IPS-18a (cell line): ENCODE measurements around the gene PPP1R16B.

Experiments
- H3K27ac ChIP-seq: one replicate; pipeline ENCODE4 v1.5.1; 2013; ENCODE audit warnings: low read length
- H3K27me3 ChIP-seq: one replicate; pipeline ENCODE4 v1.6.1; 2013; ENCODE audit warnings: mild to moderate bottlenecking, low read length; ENCODE audit not compliant: control insufficient read depth, insufficient read depth
- H3K36me3 ChIP-seq: one replicate; pipeline ENCODE4 v1.6.1; 2013; ENCODE audit warnings: low read depth, low read length; ENCODE audit not compliant: control insufficient read depth
- H3K4me1 ChIP-seq: one replicate; pipeline ENCODE4 v1.6.1; 2013; ENCODE audit warnings: low read depth, low read length; ENCODE audit not compliant: control insufficient read depth
- H3K4me3 ChIP-seq: one replicate; pipeline ENCODE4 v1.5.1; 2013; ENCODE audit warnings: low read length
- H3K9ac ChIP-seq: one replicate; pipeline ENCODE4 v1.6.1; 2013; ENCODE audit warnings: mild to moderate bottlenecking, low read length, moderate library complexity
- H3K9me3 ChIP-seq: one replicate; pipeline ENCODE4 v1.6.1; 2013; ENCODE audit warnings: low read depth, low read length; ENCODE audit not compliant: control insufficient read depth

PPP1R16B gene

GRCh38 chr20:38935285-38935684 is 129.8 kb downstream of the PPP1R16B start:
- H3K9ac ChIP-seq: no peak overlapping the region
- no peaks in the 10 kb centered on the region for H3K27me3 ChIP-seq
- H3K27ac ChIP-seq: no peak overlapping the region
- no peak overlapping the region for H3K4me3 ChIP-seq
- no peaks in the 10 kb centered on the region for H3K9me3 ChIP-seq
- H3K4me1 ChIP-seq: no peaks in the 10 kb centered on the region
- peaks cover 20% of the 10 kb centered on the region for H3K36me3 ChIP-seq

DNA sequence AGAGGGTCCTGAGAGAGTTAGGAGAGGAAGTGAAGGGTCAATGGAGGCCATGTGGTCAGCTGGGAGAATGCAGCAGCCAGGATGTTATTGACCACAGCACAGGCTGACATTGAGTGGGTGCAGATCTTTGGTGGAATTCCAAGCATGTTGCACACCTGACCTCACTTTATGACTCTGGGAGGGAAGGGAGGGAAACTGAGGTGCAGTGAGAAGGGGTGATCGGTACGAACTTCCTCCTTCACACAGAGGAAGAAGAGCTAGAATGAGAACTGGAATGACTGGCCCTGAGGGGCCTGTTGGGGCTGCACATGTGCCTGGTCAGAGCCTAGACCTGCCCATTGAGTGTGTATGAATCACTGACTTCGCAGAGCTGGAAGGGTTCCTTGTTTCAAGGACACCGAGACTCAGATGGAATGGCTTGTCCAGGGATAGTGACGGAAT is 130.5 kb downstream of the PPP1R16B start:
- H3K27me3 ChIP-seq: no peaks in the 10 kb centered on the region
- H3K9me3 ChIP-seq: no peaks in the 10 kb centered on the region
- no peaks in the 10 kb centered on the region for H3K4me1 ChIP-seq
- H3K27ac ChIP-seq: no peak overlapping the region
- H3K9ac ChIP-seq: no peak overlapping the region
- no peak overlapping the region for H3K4me3 ChIP-seq
- H3K36me3 ChIP-seq: peaks cover 20% of the 10 kb centered on the region

DNA sequence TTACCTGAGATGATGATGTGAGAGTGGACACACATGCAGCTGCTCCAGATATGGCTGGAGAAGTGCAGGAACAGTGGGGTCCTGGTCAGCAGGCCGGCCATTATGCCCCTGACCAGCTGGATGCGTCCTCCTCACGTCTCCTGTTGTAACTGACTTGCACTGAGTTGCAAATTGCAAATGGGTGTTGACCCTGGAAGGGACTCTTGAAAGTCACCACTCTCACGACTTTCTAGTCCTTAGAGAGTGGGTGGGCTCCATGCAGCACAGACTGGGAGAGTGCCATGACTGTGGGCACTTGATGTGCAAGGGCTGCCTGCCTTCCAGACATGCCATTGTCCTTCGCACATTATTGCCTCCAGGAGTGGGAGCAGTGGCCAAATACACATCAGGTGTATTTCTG is 131.5 kb downstream of the PPP1R16B start:
- Histone ChIP-seq H3K9me3 (no peaks in the 10 kb centered on the region), H3K9ac (no peak overlapping the region), H3K4me3 (no peak overlapping the region), H3K27me3 (no peaks in the 10 kb centered on the region), H3K4me1 (no peaks in the 10 kb centered on the region), H3K27ac (no peak overlapping the region), H3K36me3 (peaks cover 26% of the 10 kb centered on the region)

GRCh38 chr20:38937978-38938473 is 132.5 kb downstream of the PPP1R16B start:
- Histone ChIP-seq H3K9ac (no peak overlapping the region), H3K4me3 (no peak overlapping the region), H3K4me1 (no peaks in the 10 kb centered on the region), H3K36me3 (peaks cover 36% of the 10 kb centered on the region), H3K27ac (no peak overlapping the region), H3K9me3 (no peaks in the 10 kb centered on the region), H3K27me3 (no peaks in the 10 kb centered on the region)

- no peak overlapping the region for H3K4me3 ChIP-seq
- no peak overlapping the region for H3K9ac ChIP-seq
- H3K4me1 ChIP-seq: no peaks in the 10 kb centered on the region
- peaks cover 47% of the 10 kb centered on the region for H3K36me3 ChIP-seq
- no peaks in the 10 kb centered on the region for H3K9me3 ChIP-seq
- H3K27ac ChIP-seq: no peak overlapping the region
- H3K27me3 ChIP-seq: no peaks in the 10 kb centered on the region
These were observed 134.2 kb downstream of the PPP1R16B start for GRCh38 chr20:38939686-38940085.

DNA sequence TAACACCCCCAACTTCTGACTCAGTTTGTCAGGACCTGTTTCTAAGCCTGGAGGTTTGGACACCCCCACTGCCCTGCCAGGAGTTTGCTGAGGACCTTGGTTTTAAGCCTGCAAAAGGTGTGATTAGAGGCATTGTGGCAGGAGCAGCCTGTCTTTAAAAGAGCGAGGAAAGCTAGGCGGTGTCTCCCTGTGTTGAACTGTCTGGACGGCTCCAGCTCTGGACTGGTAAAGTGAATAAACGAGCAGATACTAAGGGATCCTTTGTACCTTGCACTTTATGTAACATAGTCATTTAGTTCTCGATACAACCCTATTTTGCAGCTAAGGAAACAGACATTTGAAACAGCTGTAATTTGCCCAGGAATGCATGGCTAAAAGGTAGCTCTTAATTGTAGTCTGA is 135.1 kb downstream of the PPP1R16B start:
- no peak overlapping the region for H3K9ac ChIP-seq
- H3K4me3 ChIP-seq: no peak overlapping the region
- H3K9me3 ChIP-seq: no peaks in the 10 kb centered on the region
- H3K27me3 ChIP-seq: no peaks in the 10 kb centered on the region
- peaks cover 50% of the 10 kb centered on the region for H3K36me3 ChIP-seq
- no peak overlapping the region for H3K27ac ChIP-seq
- H3K4me1 ChIP-seq: no peaks in the 10 kb centered on the region

GRCh38 chr20:38941726-38942389 is 136.4 kb downstream of the PPP1R16B start:
- H3K36me3 ChIP-seq: peaks cover 59% of the 10 kb centered on the region
- H3K27ac ChIP-seq: no peak overlapping the region
- no peaks in the 10 kb centered on the region for H3K4me1 ChIP-seq
- H3K27me3 ChIP-seq: no peaks in the 10 kb centered on the region
- no peak overlapping the region for H3K9ac ChIP-seq
- no peaks in the 10 kb centered on the region for H3K9me3 ChIP-seq
- no peak overlapping the region for H3K4me3 ChIP-seq

GRCh38 chr20:38945012-38945411 is 139.5 kb downstream of the PPP1R16B start:
- H3K36me3 ChIP-seq: peaks cover 70% of the 10 kb centered on the region
- H3K27ac ChIP-seq: no peak overlapping the region
- H3K4me3 ChIP-seq: no peak overlapping the region
- no peaks in the 10 kb centered on the region for H3K27me3 ChIP-seq
- H3K9ac ChIP-seq: no peak overlapping the region
- no peaks in the 10 kb centered on the region for H3K4me1 ChIP-seq
- H3K9me3 ChIP-seq: no peaks in the 10 kb centered on the region

DNA sequence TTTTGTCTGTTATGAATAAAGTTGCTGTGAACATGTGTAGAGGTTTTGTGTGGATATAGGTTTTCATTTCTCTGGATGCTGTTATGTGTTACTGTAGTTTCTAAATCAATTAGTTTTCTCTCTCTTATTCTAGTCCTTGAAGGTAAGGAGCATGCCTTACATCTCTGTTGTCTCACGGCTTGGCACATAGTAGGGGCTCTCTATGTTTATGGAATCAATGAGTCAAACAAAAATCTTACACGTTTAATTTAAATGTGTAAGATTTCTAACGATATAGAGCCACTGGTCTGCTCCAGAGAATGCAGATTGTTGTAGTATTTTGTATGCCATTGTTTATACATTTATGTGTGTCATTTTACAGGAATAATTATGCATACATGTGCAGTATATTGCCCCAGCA is 141.3 kb downstream of the PPP1R16B start:
- Histone ChIP-seq H3K4me3 (no peak overlapping the region), H3K27me3 (no peaks in the 10 kb centered on the region), H3K36me3 (peaks cover 83% of the 10 kb centered on the region), H3K9me3 (no peaks in the 10 kb centered on the region), H3K9ac (no peak overlapping the region), H3K27ac (no peak overlapping the region), H3K4me1 (no peaks in the 10 kb centered on the region)

DNA sequence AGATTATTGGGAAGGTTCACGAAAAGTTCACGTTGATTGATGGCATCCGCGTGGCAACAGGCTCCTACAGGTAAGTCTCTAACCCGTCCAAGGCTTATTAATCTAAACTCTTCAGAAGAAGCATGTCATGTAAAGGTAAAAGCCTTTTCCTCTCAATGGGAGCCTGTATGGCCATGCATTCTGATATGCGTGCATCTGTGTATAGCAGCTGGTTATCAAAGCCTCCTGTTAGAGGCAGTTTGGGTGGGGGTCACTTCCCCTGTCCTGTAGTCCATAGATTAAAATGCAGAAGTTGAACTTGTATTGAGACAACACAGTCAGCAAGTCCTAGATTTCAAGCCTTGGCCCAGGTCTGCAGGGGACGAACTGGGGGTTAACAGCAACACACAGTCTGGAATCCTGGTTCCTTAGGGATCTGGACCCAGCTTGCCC is 142.4 kb downstream of the PPP1R16B start:
- Histone ChIP-seq H3K4me1 (no peaks in the 10 kb centered on the region), H3K27me3 (no peaks in the 10 kb centered on the region), H3K4me3 (no peak overlapping the region), H3K9ac (no peak overlapping the region), H3K27ac (no peak overlapping the region), H3K36me3 (peaks cover 83% of the 10 kb centered on the region), H3K9me3 (no peaks in the 10 kb centered on the region)

DNA sequence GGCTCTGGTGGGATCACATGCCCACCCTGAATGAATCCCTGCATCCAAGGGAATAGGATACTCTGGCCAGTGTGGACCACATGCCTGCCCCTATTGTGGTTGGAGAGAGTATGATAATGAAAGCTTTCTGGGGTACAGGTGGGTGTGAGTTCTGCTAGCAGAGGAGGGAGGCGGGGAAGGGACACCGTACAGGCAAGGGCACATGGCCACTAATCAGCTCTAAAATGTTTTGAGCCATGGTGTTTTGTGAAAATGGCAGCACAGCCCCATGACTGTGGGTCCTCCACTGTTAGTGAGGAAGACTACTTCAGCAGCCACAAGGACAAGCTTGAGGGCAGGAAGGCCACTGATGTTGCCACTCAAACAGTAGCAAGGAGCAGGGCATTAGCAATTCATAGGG is 144.8 kb downstream of the PPP1R16B start:
- Histone ChIP-seq H3K9ac (no peak overlapping the region), H3K27me3 (no peaks in the 10 kb centered on the region), H3K36me3 (peaks cover 76% of the 10 kb centered on the region), H3K4me1 (no peaks in the 10 kb centered on the region), H3K9me3 (no peaks in the 10 kb centered on the region), H3K4me3 (no peak overlapping the region), H3K27ac (no peak overlapping the region)

DNA sequence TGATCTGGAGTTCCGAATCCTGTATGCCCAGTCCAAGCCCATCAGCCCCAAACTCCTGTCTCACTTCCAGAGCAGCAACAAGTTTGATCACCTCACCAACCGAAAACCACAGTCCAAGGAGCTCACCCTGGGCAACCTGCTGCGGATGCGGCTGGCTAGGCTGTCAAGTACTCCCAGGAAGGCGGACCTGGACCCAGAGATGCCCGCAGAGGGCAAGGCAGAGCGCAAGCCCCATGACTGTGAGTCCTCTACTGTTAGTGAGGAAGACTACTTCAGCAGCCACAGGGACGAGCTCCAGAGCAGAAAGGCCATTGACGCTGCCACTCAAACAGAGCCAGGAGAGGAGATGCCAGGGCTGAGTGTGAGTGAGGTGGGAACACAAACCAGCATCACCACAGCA is 146.1 kb downstream of the PPP1R16B start:
- Histone ChIP-seq H3K4me3 (no peak overlapping the region), H3K27ac (no peak overlapping the region), H3K27me3 (no peaks in the 10 kb centered on the region), H3K36me3 (peaks cover 71% of the 10 kb centered on the region), H3K9ac (no peak overlapping the region), H3K4me1 (no peaks in the 10 kb centered on the region), H3K9me3 (no peaks in the 10 kb centered on the region)
